Mucosa of descending colon (tissue), 3 donors: Measurements from ENCODE around the gene MRPS27. TPM values are rescaled to one million over a fixed set of nuclear protein-coding genes. Genes with fewer than 3 reads are reported as not detected.

Experiments used
- ATAC-seq: fragments of 200-7000 bp; cut with Tn5 transposase; one replicate; pipeline ENCODE4 v1.9.1; 2020; ENCODE audit warnings: mild to moderate bottlenecking, moderate library complexity
- DNase-seq, 3 donors: peaks; one replicate each; pipeline ENCODE4 v3.0.0-alpha.2; 2020
- H3K36me3 ChIP-seq: fragments of 200-600 bp; one replicate; pipeline ENCODE4 v1.8.0; 2021; ENCODE audit warnings: low read depth, mild to moderate bottlenecking
- H3K4me1 ChIP-seq: fragments of 200-600 bp; one replicate; pipeline ENCODE4 v1.8.0; 2021; ENCODE audit warnings: low read depth, mild to moderate bottlenecking
- H3K4me3 ChIP-seq: fragments of 200-600 bp; one replicate; pipeline ENCODE4 v1.8.0; 2021; ENCODE audit warnings: mild to moderate bottlenecking
- H3K9me3 ChIP-seq: fragments of 200-600 bp; one replicate; pipeline ENCODE4 v1.8.0; 2021; ENCODE audit warnings: mild to moderate bottlenecking
- intact Hi-C, 2 donors: fragments of 100-400 bp; cut with DNase I in 1 of 2; cut with micrococcal nuclease in 1 of 2; formaldehyde crosslinking; loops; one replicate each; pipeline versions ENCODE4 v1.11.0 to v1.11.1; 2022; cut with DNase I, micrococcal nuclease
- total RNA-seq, 3 donors: library from RNA; stranded (reverse); fragmentation: NEBNext Ultra II Directional in 2 of 3; extraction: Animal tissue kit (Norgen Biotek cat#: 25700) in 2 of 3; gene quantifications; one replicate each; pipeline versions ENCODE4 v1.2.1 to v1.2.4, GENCODE V29; 2021 to 2023
- TF ChIP-seq, protein P1 (sequence below): fragments of 200-600 bp; IDR thresholded peaks from one replicate; pipeline ENCODE4 v1.8.0; 2022; ENCODE audit warnings: antibody characterized with exemption, mild to moderate bottlenecking
- donor health status: DM: no; HTN: no; CAD: no; lungs with moderate emphysema.
- donor health status: DM: no; HTN: no; CAD: no.
- donor health status: DM: no; HTN: yes; CAD: no.

MRPS27 gene
- total RNA-seq, 3 donors from 2014 or later = 32.7 to 40.3 (median 37.6) TPM

DNA sequence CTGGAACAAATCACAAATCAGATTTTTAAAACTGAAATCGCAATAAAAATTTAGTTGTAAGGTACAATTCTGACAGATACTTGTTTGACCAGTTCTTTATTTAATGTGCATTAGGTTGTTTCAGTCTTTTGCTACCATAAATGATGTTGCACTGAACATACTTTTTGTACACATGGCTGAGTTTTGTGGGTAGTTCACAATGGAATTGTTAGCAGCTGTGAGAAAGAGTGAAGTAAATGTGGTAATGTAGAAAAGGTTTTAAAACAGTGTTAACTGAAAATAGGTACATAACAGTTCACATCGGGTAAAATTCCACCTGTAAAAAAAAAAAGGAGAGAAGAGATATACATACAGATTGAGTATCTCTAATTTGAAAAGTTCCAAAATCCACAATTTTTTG lies 25.6 kb downstream of the MRPS27 start:
- intact Hi-C loops = no loop called here
- ATAC-seq = no peak
- DNase-seq = no peak
- TF ChIP-seq, protein P1, sequence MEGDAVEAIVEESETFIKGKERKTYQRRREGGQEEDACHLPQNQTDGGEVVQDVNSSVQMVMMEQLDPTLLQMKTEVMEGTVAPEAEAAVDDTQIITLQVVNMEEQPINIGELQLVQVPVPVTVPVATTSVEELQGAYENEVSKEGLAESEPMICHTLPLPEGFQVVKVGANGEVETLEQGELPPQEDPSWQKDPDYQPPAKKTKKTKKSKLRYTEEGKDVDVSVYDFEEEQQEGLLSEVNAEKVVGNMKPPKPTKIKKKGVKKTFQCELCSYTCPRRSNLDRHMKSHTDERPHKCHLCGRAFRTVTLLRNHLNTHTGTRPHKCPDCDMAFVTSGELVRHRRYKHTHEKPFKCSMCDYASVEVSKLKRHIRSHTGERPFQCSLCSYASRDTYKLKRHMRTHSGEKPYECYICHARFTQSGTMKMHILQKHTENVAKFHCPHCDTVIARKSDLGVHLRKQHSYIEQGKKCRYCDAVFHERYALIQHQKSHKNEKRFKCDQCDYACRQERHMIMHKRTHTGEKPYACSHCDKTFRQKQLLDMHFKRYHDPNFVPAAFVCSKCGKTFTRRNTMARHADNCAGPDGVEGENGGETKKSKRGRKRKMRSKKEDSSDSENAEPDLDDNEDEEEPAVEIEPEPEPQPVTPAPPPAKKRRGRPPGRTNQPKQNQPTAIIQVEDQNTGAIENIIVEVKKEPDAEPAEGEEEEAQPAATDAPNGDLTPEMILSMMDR = no peak
- Histone ChIP-seq H3K36me3 (no peaks in the 10 kb centered on the region), H3K4me3 (no peak overlapping the region), H3K4me1 (no peaks in the 10 kb centered on the region), H3K9me3 (no peaks in the 10 kb centered on the region)

DNA sequence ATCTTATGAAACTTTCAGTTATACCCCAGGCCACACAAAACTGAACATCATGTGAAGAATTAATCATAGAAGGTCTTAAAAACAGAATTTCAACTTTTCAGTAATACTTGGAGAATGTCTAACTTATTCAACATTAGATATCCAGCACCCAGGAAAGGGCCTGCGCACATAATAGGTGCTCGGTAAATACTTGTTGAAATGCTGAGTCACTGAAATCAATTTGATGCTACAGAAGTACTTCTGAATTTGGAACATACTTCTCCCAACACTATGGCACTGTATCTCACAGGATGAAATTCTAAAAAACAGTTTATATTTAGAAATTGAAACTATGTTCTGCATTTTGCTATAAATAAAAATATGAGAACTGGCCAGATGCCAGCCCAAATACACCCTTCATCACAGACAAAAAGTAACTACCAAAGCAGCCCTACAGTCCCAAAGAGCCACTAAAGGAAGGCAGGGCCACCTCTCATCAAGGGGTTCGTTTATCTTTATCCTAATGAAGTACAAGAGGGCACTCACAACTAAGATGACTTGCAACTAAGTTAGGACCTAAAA lies 26.5 kb downstream of the MRPS27 start:
- Histone ChIP-seq H3K4me3 (no peak overlapping the region), H3K36me3 (no peaks in the 10 kb centered on the region), H3K9me3 (no peaks in the 10 kb centered on the region), H3K4me1 (no peaks in the 10 kb centered on the region)
- intact Hi-C loops = no loop called here
- ATAC-seq (no peak), DNase-seq (no peak)
- TF ChIP-seq, protein P1 = no peak

DNA sequence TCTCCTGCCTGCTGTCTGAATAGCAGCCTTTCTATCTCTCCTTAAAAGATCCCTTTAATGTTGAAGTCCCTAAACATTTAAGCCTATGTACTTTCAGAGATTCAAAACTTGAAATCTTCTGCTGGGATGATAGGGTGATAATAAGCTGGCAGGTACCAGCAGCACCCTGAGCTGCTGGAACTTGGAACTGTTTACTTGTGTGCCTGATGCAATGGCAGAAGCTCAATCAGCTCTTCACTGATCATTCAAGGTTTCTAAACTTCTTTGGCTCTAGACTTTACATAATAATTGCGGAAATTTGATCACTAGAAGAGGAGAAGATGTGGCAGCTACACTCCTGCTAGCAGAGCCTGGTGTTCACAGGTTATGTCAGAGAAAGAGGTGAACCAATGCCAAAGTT lies 27.6 kb downstream of the MRPS27 start:
- Histone ChIP-seq H3K4me1 (no peaks in the 10 kb centered on the region), H3K4me3 (no peak overlapping the region), H3K9me3 (no peaks in the 10 kb centered on the region), H3K36me3 (no peaks in the 10 kb centered on the region)
- intact Hi-C loops = no loop called here
- TF ChIP-seq, protein P1 = no peak
- no peak for DNase-seq
- no peak for ATAC-seq

DNA sequence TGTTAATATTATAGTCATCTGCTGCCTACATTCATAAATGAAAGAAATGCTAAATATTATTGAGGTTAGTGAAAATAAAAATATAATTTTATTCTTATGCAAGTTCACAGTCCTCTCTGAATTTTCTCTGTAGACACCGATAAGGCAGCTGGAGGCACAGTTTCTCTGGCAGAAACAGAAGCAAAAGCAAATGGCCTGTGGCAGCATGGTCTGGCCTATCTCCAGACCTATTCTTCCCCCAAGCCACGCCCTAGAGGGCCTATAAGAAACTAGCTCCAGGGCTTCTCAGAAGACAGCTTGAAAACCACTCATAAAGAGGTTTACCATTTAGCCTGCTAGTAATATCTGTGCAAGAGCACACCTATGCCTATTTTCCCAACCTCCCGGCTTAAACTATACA lies 28.4 kb downstream of the MRPS27 start:
- no peak overlapping the region for H3K4me3 ChIP-seq
- intact Hi-C loops = no loop called here
- DNase-seq (no peak), ATAC-seq (no peak)
- no peaks in the 10 kb centered on the region for H3K36me3 ChIP-seq
- TF ChIP-seq, protein P1 = no peak
- H3K9me3 ChIP-seq = no peaks in the 10 kb centered on the region
- no peaks in the 10 kb centered on the region for H3K4me1 ChIP-seq

DNA sequence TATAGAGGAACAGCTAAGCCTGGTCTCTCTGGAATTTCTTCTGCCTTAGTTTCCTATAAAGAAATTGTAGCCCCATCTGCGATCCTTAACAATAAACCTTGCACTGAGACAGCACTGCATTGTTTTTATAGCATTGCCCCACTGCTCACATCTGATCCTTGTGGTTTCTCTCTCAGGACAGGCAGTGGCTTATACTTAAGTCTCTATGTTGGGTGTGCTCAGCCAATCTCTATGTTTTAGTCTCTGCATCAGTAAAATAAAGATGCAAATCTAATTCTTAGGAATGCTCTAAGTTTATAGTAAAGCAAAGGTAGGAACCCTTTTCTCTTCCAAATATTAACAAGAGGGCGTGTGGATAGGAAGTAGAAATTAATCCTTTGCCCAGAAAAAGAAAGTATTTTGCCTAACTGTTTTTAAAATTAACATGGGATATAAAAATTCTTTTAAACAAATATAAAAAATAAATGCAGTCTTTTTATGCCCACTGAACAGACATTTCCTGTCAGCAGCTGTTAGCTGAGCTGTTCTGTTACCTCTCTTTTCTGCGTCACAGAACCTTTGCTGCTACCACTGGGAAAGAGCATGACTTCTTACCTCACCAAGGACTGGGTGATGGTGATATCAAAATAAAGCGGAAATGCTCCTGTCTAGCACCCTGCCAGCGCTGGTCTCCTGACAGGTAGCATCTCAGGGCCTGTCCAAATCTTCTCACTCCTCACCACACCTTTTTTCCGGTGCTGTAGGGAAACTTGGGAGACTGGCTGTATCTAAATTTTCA lies 29.5 kb downstream of the MRPS27 start:
- intact Hi-C loops = no loop called here
- Histone ChIP-seq H3K4me3 (no peak overlapping the region), H3K9me3 (no peaks in the 10 kb centered on the region), H3K4me1 (no peaks in the 10 kb centered on the region), H3K36me3 (no peaks in the 10 kb centered on the region)
- TF ChIP-seq, protein P1 = no peak
- ATAC-seq (no peak), DNase-seq (no peak)
